Adrenal gland (tissue), 12 donors: Measurements from ENCODE around the gene AFMID. TPM values are rescaled to one million over a fixed set of nuclear protein-coding genes. Genes with fewer than 3 reads are reported as not detected.

Experiments used
- DNase-seq, 7 donors: peaks; one replicate each; pipeline ENCODE4 v3.0.0-alpha.2; 2019 to 2020
- H3K27ac ChIP-seq, 5 donors: fragments of 200-600 bp; sonication (generic) in 4 of 5; 1 replicate in 3 of 5; 2 replicates in 2 of 5; pipeline versions ENCODE4 v1.5.1 to v1.8.0; 2016 to 2020; ENCODE audit warnings: mild to moderate bottlenecking in 1 of 5
- H3K27me3 ChIP-seq: fragments of 200-600 bp; 2 replicates; pipeline ENCODE4 v1.8.0; 2021
- H3K36me3 ChIP-seq, 2 donors: fragments of 200-600 bp; replicated peaks in 1 of 2; 1 replicate in 1 of 2; 2 replicates in 1 of 2; pipeline versions ENCODE4 v1.5.1 to v1.8.0; 2018 to 2022
- H3K4me1 ChIP-seq, 2 donors: fragments of 200-600 bp; replicated peaks in 1 of 2; 1 replicate in 1 of 2; 2 replicates in 1 of 2; pipeline versions ENCODE4 v1.5.1 to v1.8.0; 2018 to 2021
- H3K4me3 ChIP-seq, 4 donors: fragments of 200-600 bp; sonication (generic) in 3 of 4; one replicate each; pipeline ENCODE4 v1.5.1; 2016 to 2018
- H3K9me3 ChIP-seq, 3 donors: fragments of 200-600 bp; sonication (generic) in 1 of 3; replicated peaks in 1 of 3; 1 replicate in 2 of 3; 2 replicates in 1 of 3; pipeline versions ENCODE4 v1.5.1 to v1.8.0; 2016 to 2021
- POLR2A ChIP-seq, 2 donors: fragments of 450-650 bp; IDR thresholded peaks; one replicate each; pipeline ENCODE4 v1.6.1; 2017; ENCODE audit warnings: antibody characterized with exemption in 2 of 2, mild to moderate bottlenecking in 2 of 2, moderate library complexity in 1 of 2
- WGBS, 4 donors: extraction: QIAGEN DNeasy Blood & Tissue Kit in 2 of 4; methylation state at CpG; one replicate each; pipeline versions ENCODE4 v1.1.5 to v1.1.7; 2013 to 2017; 5-methylcytosine and 5-hydroxymethylcytosine counted together
- intact Hi-C, 2 donors: fragments of 100-400 bp; cut with DNase I; formaldehyde crosslinking; loops; one replicate each; pipeline versions ENCODE4 v1.14.1 to v1.15.0; 2022 to 2023
- polyA plus RNA-seq, 3 donors: library from polyadenylated mRNA; stranded (reverse); fragments of 200-250 nt in 2 of 3; fragments of 350-450 nt in 1 of 3; fragmentation: Illumina TruSeq in 1 of 3; extraction: RNeasy Lipid Tissue Mini Kit (QIAGEN cat#74804) in 1 of 3; gene quantifications; one replicate each; pipeline ENCODE4 v1.2.3, GENCODE V29; 2013 to 2014
- total RNA-seq, 9 donors: library from RNA; depleted of rRNA in 4 of 9; stranded (reverse); fragments of >200 nt in 4 of 9; fragments of 120-200 nt in 1 of 9; fragmentation: NEBNext Ultra II Directional in 1 of 9; extraction: Animal tissue kit (Norgen Biotek cat#: 25700) in 1 of 9; gene quantifications; one replicate each; pipeline versions ENCODE4 v1.1.0 to v1.2.4, GENCODE V29; 2013 to 2023
- TF ChIP-seq, protein P1 (sequence below), 6 experiments: fragments of 450-650 bp in 4 of 6; fragments of 200-600 bp in 2 of 6; sonication (generic) in 1 of 6; IDR thresholded peaks; 1 replicate in 5 of 6; 2 replicates in 1 of 6; pipeline versions ENCODE4 v1.5.1 to v1.8.0; 2016 to 2021; ENCODE audit warnings: antibody characterized with exemption in 6 of 6, mild to moderate bottlenecking in 2 of 6, moderate library complexity in 1 of 6
- donor health status: healthy with polysubstance abuse.
- donor health status: Bipolar disorder and iron deficiency.
- donor health status: DM: yes; HTN: yes; CAD: no.
- donor health status: DM: no; HTN: no; CAD: no.
- donor health status: DM: no; HTN: no; CAD: no.
- donor health status: DM: yes; HTN: yes; CAD: no.

AFMID gene
- total and polyA plus RNA-seq, 12 donors, result 4.5 to 32.9 (median 16.9) TPM

DNA sequence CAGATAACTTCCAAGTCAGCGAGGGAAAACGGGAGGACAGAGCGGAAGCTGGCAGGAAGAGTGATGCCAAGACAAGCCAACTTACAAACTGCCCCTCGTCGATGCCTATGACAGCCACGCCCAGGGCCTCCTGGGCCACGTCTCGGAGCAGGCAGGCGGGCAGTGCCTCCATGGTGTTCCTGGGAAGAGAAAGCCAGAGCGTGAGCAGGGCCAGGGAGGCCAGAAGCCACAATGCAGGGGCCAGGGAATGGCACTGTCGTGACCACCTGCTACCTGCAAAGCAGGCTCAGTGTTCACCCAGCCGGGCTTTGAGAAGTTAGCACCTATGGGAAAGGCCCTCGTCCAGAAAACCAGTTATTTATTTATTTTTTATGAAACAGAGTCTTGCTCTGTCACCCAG lies 4.7 kb upstream of the AFMID start:
- H3K4me3 ChIP-seq, result no peak overlapping the region
- peaks cover 0 to 17% of the 10 kb centered on the region in 2 donors for H3K4me1 ChIP-seq
- no peaks in the 10 kb centered on the region for H3K36me3 ChIP-seq
- intact Hi-C loops, result no loop called here
- no peak overlapping the region for H3K27ac ChIP-seq
- no peak for DNase-seq
- H3K9me3 ChIP-seq, result no peaks in the 10 kb centered on the region
- WGBS, 4 donors, result 92 to 97% (median 94%) methylated on average over 10 to 13 of the region's 13 CpGs
- TF ChIP-seq POLR2A (IDR thresholded peaks at IDR 0.05), result no peak
- TF ChIP-seq, protein P1, sequence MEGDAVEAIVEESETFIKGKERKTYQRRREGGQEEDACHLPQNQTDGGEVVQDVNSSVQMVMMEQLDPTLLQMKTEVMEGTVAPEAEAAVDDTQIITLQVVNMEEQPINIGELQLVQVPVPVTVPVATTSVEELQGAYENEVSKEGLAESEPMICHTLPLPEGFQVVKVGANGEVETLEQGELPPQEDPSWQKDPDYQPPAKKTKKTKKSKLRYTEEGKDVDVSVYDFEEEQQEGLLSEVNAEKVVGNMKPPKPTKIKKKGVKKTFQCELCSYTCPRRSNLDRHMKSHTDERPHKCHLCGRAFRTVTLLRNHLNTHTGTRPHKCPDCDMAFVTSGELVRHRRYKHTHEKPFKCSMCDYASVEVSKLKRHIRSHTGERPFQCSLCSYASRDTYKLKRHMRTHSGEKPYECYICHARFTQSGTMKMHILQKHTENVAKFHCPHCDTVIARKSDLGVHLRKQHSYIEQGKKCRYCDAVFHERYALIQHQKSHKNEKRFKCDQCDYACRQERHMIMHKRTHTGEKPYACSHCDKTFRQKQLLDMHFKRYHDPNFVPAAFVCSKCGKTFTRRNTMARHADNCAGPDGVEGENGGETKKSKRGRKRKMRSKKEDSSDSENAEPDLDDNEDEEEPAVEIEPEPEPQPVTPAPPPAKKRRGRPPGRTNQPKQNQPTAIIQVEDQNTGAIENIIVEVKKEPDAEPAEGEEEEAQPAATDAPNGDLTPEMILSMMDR (IDR thresholded peaks at IDR 0.05), result no peak
- no peaks in the 10 kb centered on the region for H3K27me3 ChIP-seq

DNA sequence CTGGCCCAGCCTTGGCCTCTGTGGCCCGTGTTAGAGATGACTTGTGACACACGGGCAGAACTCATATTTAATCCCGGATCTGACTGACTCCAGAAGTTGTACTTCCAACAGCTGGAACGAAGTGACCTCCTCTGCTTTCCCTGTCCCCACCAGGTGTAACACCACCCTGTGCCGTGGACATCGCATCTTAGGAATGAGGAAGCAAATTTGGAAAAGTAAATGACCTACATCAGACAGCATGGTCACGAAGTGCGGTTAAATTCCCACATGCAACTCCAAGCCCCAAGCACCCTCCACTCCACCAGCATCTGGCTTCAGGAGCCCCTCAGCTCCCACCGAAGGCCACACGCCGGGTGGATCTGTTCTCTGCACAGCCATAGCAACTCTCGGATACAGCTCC lies 3.2 kb upstream of the AFMID start:
- Histone ChIP-seq H3K9me3 (no peaks in the 10 kb centered on the region), H3K4me1 (peaks cover 0 to 19% of the 10 kb centered on the region in 2 donors), H3K36me3 (no peaks in the 10 kb centered on the region), H3K27me3 (no peaks in the 10 kb centered on the region), H3K4me3 (no peak overlapping the region), H3K27ac (no peak overlapping the region)
- DNase-seq, result no peak
- no peak for TF ChIP-seq POLR2A (IDR thresholded peaks at IDR 0.05)
- TF ChIP-seq, protein P1 (IDR thresholded peaks at IDR 0.05), result no peak
- intact Hi-C loops, result no loop called here
- WGBS, 4 donors, result 93 to 96% (median 94%) methylated on average over 9 to 12 of the region's 12 CpGs

DNA sequence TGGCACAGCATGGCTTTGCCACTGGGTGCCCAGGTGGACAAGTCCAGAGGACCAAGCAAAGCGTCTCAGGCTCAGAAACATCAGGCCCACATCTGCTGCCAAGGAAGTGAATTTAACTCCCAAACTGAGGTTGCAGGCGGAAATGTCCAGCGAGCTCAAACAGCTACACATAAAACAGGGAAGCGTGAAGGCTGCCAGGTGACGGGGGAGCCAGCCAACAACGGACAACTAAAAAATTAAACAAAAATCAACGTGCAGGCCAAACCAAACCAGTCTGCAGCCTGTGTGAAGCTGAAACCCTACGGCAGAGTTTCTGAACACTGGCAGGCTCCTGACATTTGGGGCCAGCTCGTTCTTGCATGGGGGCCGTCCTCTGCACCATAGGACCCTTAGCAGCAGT lies 2.8 kb upstream of the AFMID start:
- WGBS, 4 donors, result 81 to 92% (median 88%) methylated on average over 9 to 10 of the region's 10 CpGs
- DNase-seq, result no peak
- H3K4me1 ChIP-seq, result peaks cover 0 to 17% of the 10 kb centered on the region in 2 donors

DNA sequence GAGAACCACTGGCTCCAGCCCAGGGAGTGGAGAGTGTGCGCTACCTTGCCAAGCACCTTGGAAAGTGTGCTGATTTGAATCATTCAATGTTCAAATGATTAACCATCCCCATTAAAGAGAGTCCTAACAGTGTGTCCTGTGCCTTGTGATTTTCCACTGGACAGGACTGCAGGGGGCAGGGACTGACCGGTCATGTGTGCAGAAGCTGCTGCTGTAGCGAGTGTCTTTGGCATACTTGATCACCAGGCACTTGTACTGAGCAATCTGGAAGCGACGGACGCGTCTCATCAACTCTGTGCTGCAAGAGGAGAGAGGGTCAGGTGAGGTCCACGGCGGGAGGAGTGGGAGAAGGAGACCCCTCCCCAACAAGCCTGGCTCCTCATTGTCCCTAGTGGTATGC lies 2.3 kb upstream of the AFMID start:
- no peak for DNase-seq
- Histone ChIP-seq H3K27ac (no peak overlapping the region), H3K4me1 (peaks cover 0 to 12% of the 10 kb centered on the region in 2 donors), H3K9me3 (no peaks in the 10 kb centered on the region), H3K4me3 (no peak overlapping the region), H3K36me3 (no peaks in the 10 kb centered on the region), H3K27me3 (no peaks in the 10 kb centered on the region)
- TF ChIP-seq, protein P1 (IDR thresholded peaks at IDR 0.05), result no peak
- TF ChIP-seq POLR2A (IDR thresholded peaks at IDR 0.05), result no peak
- 89 to 98% (median 93%) methylated on average over 7 to 9 of the region's 9 CpGs for WGBS, 4 donors
- intact Hi-C loops, result no loop called here

More for the DNA sequence above, 2.8 kb upstream of the AFMID start:
- Histone ChIP-seq H3K9me3 (no peaks in the 10 kb centered on the region), H3K36me3 (no peaks in the 10 kb centered on the region), H3K27me3 (no peaks in the 10 kb centered on the region), H3K27ac (no peak overlapping the region), H3K4me3 (no peak overlapping the region)
- intact Hi-C loops, result no loop called here
- TF ChIP-seq POLR2A (IDR thresholded peaks at IDR 0.05), result no peak
- TF ChIP-seq, protein P1 (IDR thresholded peaks at IDR 0.05), result no peak
